Neural cell (in vitro differentiated cells): ENCODE data around the gene CD164L2. TPM values are rescaled to one million over a fixed set of nuclear protein-coding genes. Genes with fewer than 3 reads are reported as not detected.

Experiments used
- H2AFZ ChIP-seq: fragments of 200-600, 300-800 bp; sonication (generic), shearing (Covaris generic); 2 replicates; pipeline ENCODE4 v1.6.0; 2014; ENCODE audit warnings: low read depth, mild to moderate bottlenecking, antibody characterized with exemption, low read length, moderate library complexity
- H3F3A ChIP-seq: fragments of 200-600 bp; shearing (Covaris generic); 2 replicates; pipeline ENCODE4 v1.6.1; 2016; ENCODE audit warnings: mild to moderate bottlenecking, moderate library complexity, mixed read lengths, antibody characterized with exemption, low read length; ENCODE audit not compliant: insufficient read depth, poor library complexity, severe bottlenecking
- H3K27ac ChIP-seq: fragments of 200-600, 300-800 bp; sonication (generic), shearing (Covaris generic); 2 replicates; pipeline ENCODE4 v1.5.1; 2014; ENCODE audit warnings: mild to moderate bottlenecking, low read length, moderate library complexity
- H3K27me3 ChIP-seq: fragments of 300-800, 200-600 bp; sonication (generic), shearing (Covaris generic); 2 replicates; pipeline ENCODE4 v1.6.0; 2014; ENCODE audit warnings: mild to moderate bottlenecking, low read depth, low read length, moderate library complexity; ENCODE audit not compliant: insufficient read depth
- H3K36me3 ChIP-seq: fragments of 300-800, 200-600 bp; sonication (generic), shearing (Covaris generic); 2 replicates; pipeline ENCODE4 v1.5.1; 2014; ENCODE audit warnings: mild to moderate bottlenecking, antibody characterized with exemption, low read length, moderate library complexity; ENCODE audit not compliant: insufficient read depth
- H3K4me2 ChIP-seq: fragments of 300-800, 200-600 bp; sonication (generic), shearing (Covaris generic); 2 replicates; pipeline ENCODE4 v1.6.0; 2014; ENCODE audit warnings: mild to moderate bottlenecking, low read length
- H3K4me3 ChIP-seq: fragments of 300-800, 200-600 bp; sonication (generic), shearing (Covaris generic); 2 replicates; pipeline ENCODE4 v1.5.1; 2014; ENCODE audit warnings: mild to moderate bottlenecking, low read length, moderate library complexity
- H3K79me2 ChIP-seq: fragments of 200-600 bp; shearing (Covaris generic); replicated peaks from 2 replicates; pipeline ENCODE4 v1.6.0; 2014; ENCODE audit warnings: mild to moderate bottlenecking, low read length, moderate library complexity; ENCODE audit not compliant: insufficient read depth
- H3K9ac ChIP-seq: fragments of 300-800, 200-600 bp; sonication (generic), shearing (Covaris generic); 2 replicates; pipeline ENCODE4 v1.6.1; 2016; ENCODE audit warnings: mild to moderate bottlenecking, low read length, mixed read lengths
- H3K9me2 ChIP-seq: fragments of 200-600 bp; shearing (Covaris generic); 2 replicates; pipeline ENCODE4 v1.6.1; 2016; ENCODE audit warnings: mild to moderate bottlenecking, low read length, mixed read lengths; ENCODE audit not compliant: insufficient read depth
- H3K9me3 ChIP-seq: fragments of 200-600, 300-800 bp; sonication (generic), shearing (Covaris generic); 2 replicates; pipeline ENCODE4 v1.6.1; 2016; ENCODE audit warnings: mild to moderate bottlenecking, mixed run types, low read length, moderate library complexity, mixed read lengths
- H4K20me1 ChIP-seq: fragments of 200-600 bp; shearing (Covaris generic); 2 replicates; pipeline ENCODE4 v1.6.1; 2016; ENCODE audit warnings: mild to moderate bottlenecking, mixed run types; ENCODE audit not compliant: insufficient read depth
- EP300 ChIP-seq: fragments of 450-650 bp; conservative IDR thresholded peaks from 2 replicates; pipeline ENCODE4 v1.6.1; 2014; ENCODE audit warnings: antibody characterized with exemption, mild to moderate bottlenecking, moderate library complexity; ENCODE audit not compliant: poor library complexity, severe bottlenecking
- EZH2 ChIP-seq: fragments of 200-600, 300-800 bp; shearing (Covaris generic), sonication (generic); IDR thresholded peaks from 2 replicates; pipeline ENCODE4 v1.6.1; 2014; ENCODE audit warnings: antibody characterized with exemption, low read length, borderline replicate concordance, mild to moderate bottlenecking; ENCODE audit not compliant: insufficient read depth, poor library complexity, severe bottlenecking
- MXI1 ChIP-seq: fragments of 450-650 bp; conservative IDR thresholded peaks from 2 replicates; pipeline ENCODE4 v1.6.1; 2014; ENCODE audit warnings: antibody characterized with exemption, mild to moderate bottlenecking; ENCODE audit not compliant: poor library complexity, severe bottlenecking
- POLR2AphosphoS5 ChIP-seq: IDR thresholded peaks from 2 replicates; pipeline ENCODE4 v1.6.1; 2012
- RAD21 ChIP-seq: fragments of 450-650 bp; conservative IDR thresholded peaks from 2 replicates; pipeline ENCODE4 v1.6.1; 2014; ENCODE audit warnings: antibody characterized with exemption, mild to moderate bottlenecking, moderate library complexity
- SMC3 ChIP-seq: fragments of 450-650 bp; conservative IDR thresholded peaks from 2 replicates; pipeline ENCODE4 v1.6.1; 2014; ENCODE audit warnings: antibody characterized with exemption, mild to moderate bottlenecking, moderate library complexity; ENCODE audit not compliant: poor library complexity
- TAF1 ChIP-seq: IDR thresholded peaks from 2 replicates; pipeline ENCODE4 v1.6.1; 2012; ENCODE audit warnings: low read depth
- polyA plus RNA-seq: library from polyadenylated mRNA; depleted of rRNA; stranded (reverse); fragments of >200 nt; gene quantifications from 2 replicates; pipeline ENCODE4 v1.2.3, GENCODE V29; 2014
- TF ChIP-seq, protein P1 (sequence below): IDR thresholded peaks from 2 replicates; pipeline ENCODE4 v1.6.1; 2012; ENCODE audit warnings: borderline replicate concordance
- TF ChIP-seq, protein P2 (sequence below): fragments of 450-650 bp; IDR thresholded peaks from 2 replicates; pipeline ENCODE4 v1.5.1; 2014; ENCODE audit warnings: antibody characterized with exemption, mild to moderate bottlenecking, moderate library complexity; ENCODE audit not compliant: poor library complexity, severe bottlenecking

The CD164L2 gene
- polyA plus RNA-seq, 1 donor from 2014 or later = not detected

DNA sequence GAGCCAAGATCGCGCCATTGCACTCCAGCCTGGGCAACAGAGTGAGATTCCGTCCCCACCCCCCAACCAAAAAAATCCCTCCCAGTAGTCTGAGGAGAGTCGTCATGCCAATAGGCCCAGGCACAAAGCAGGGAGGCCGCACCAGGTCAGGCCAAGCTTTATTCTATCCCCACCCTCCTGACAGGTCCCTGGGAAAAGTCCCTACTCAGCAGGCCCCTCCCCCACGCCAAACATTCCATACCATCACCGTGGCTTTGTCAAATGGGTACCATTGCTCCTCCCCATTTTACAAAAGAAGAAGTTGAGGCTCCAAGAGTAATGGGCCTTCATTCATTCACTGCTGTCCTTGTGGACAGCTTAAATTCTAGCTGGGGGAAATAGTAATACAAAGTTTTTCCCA lies 14.6 kb upstream of the CD164L2 start:
- Histone ChIP-seq H4K20me1 (no peaks in the 10 kb centered on the region), H3K4me3 (no peak overlapping the region), H3K27ac (no peak overlapping the region), H3K36me3 (no peaks in the 10 kb centered on the region), H3K9ac (no peak overlapping the region), H3K79me2 (no peaks in the 10 kb centered on the region), H3K9me3 (no peaks in the 10 kb centered on the region), H2AFZ (no peak overlapping the region), H3K27me3 (no peaks in the 10 kb centered on the region), H3F3A (no peaks in the 10 kb centered on the region), H3K9me2 (no peaks in the 10 kb centered on the region), H3K4me2 (no peak overlapping the region)
- TF ChIP-seq POLR2AphosphoS5 = peak; percentile 1
- TF ChIP-seq EZH2 = no peak
- TF ChIP-seq MXI1 = no peak
- no peak for TF ChIP-seq EP300
- no peak for TF ChIP-seq SMC3
- TF ChIP-seq, protein P1, sequence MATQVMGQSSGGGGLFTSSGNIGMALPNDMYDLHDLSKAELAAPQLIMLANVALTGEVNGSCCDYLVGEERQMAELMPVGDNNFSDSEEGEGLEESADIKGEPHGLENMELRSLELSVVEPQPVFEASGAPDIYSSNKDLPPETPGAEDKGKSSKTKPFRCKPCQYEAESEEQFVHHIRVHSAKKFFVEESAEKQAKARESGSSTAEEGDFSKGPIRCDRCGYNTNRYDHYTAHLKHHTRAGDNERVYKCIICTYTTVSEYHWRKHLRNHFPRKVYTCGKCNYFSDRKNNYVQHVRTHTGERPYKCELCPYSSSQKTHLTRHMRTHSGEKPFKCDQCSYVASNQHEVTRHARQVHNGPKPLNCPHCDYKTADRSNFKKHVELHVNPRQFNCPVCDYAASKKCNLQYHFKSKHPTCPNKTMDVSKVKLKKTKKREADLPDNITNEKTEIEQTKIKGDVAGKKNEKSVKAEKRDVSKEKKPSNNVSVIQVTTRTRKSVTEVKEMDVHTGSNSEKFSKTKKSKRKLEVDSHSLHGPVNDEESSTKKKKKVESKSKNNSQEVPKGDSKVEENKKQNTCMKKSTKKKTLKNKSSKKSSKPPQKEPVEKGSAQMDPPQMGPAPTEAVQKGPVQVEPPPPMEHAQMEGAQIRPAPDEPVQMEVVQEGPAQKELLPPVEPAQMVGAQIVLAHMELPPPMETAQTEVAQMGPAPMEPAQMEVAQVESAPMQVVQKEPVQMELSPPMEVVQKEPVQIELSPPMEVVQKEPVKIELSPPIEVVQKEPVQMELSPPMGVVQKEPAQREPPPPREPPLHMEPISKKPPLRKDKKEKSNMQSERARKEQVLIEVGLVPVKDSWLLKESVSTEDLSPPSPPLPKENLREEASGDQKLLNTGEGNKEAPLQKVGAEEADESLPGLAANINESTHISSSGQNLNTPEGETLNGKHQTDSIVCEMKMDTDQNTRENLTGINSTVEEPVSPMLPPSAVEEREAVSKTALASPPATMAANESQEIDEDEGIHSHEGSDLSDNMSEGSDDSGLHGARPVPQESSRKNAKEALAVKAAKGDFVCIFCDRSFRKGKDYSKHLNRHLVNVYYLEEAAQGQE = no peak

DNA sequence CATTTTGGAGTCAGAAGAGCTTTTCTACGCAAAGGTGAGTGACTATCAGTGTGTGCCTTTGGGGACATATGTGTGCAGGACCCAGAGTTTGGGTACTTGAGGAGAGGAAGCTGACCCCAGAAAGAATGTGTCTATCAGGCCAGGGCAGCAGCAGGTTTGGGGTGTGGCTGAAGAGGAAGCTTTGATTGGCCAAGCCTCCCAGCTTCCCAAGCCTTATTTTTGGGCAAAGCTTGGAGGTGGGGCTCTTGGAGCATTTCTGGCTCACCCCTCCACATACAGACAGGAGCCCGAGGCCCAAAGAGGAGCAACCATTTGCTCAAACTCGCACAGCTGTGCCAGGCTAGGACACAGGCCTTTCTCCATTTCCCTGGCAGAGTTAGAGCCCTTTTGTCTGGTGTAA lies 14.0 kb upstream of the CD164L2 start:
- Histone ChIP-seq H3K27ac (no peak overlapping the region), H3K9ac (no peak overlapping the region), H3K79me2 (no peaks in the 10 kb centered on the region), H2AFZ (no peak overlapping the region), H3F3A (no peaks in the 10 kb centered on the region), H4K20me1 (no peaks in the 10 kb centered on the region), H3K9me3 (no peaks in the 10 kb centered on the region), H3K4me2 (no peak overlapping the region), H3K9me2 (no peaks in the 10 kb centered on the region), H3K36me3 (no peaks in the 10 kb centered on the region), H3K4me3 (no peak overlapping the region), H3K27me3 (no peaks in the 10 kb centered on the region)
- TF ChIP-seq EZH2 (no peak), MXI1 (no peak), TAF1 (no peak), SMC3 (no peak), RAD21 (no peak), EP300 (no peak), POLR2AphosphoS5 (no peak)
- TF ChIP-seq, protein P2, sequence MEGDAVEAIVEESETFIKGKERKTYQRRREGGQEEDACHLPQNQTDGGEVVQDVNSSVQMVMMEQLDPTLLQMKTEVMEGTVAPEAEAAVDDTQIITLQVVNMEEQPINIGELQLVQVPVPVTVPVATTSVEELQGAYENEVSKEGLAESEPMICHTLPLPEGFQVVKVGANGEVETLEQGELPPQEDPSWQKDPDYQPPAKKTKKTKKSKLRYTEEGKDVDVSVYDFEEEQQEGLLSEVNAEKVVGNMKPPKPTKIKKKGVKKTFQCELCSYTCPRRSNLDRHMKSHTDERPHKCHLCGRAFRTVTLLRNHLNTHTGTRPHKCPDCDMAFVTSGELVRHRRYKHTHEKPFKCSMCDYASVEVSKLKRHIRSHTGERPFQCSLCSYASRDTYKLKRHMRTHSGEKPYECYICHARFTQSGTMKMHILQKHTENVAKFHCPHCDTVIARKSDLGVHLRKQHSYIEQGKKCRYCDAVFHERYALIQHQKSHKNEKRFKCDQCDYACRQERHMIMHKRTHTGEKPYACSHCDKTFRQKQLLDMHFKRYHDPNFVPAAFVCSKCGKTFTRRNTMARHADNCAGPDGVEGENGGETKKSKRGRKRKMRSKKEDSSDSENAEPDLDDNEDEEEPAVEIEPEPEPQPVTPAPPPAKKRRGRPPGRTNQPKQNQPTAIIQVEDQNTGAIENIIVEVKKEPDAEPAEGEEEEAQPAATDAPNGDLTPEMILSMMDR = no peak
- TF ChIP-seq, protein P1 = no peak
